GM21723 (cell line): ENCODE data around the gene AKTIP.
"Not testable (repeated sequence)": the region's sequence is repeated elsewhere in the genome, so short reads cannot be mapped to it uniquely, and the experiment has no call there.

ENCODE experiments used
- ATAC-seq: cut with Tn5 transposase; IDR thresholded peaks from one replicate; pipeline ENCODE4 v1.9.1; 2021; ENCODE audit warnings: mild to moderate bottlenecking, moderate library complexity; ENCODE audit not compliant: unreplicated experiment

The AKTIP gene

GRCh38 chr16:53502331-53503269, at the start of gene AKTIP:
AKTIP (minus strand) TSS chr16:53503209; CDS start chr16:53500259, 2,950 bp downstream.
- peak; percentile 39 for ATAC-seq

- ATAC-seq: peak; percentile 81
These were observed 47.1 kb upstream of the AKTIP start for GRCh38 chr16:53549970-53550690.

- ATAC-seq: no peak
These were observed 44.0 kb upstream of the AKTIP start for GRCh38 chr16:53546988-53547391.

- ATAC-seq: no peak
These were observed 42.4 kb upstream of the AKTIP start for GRCh38 chr16:53545433-53545832.

GRCh38 chr16:53542283-53542682, 39.3 kb upstream of the AKTIP start:
- ATAC-seq: no peak

GRCh38 chr16:53541326-53541725, 38.3 kb upstream of the AKTIP start:
- ATAC-seq: no peak

- ATAC-seq: not testable (repeated sequence)
These were observed 37.0 kb upstream of the AKTIP start for GRCh38 chr16:53539759-53540718.

- not testable (repeated sequence) for ATAC-seq
These were observed 36.3 kb upstream of the AKTIP start for GRCh38 chr16:53539346-53539745.

- no peak for ATAC-seq
These were observed 34.6 kb upstream of the AKTIP start for GRCh38 chr16:53537626-53538025.

GRCh38 chr16:53534206-53534605, 31.2 kb upstream of the AKTIP start:
- no peak for ATAC-seq

- ATAC-seq: no peak
These were observed 27.7 kb upstream of the AKTIP start for GRCh38 chr16:53530741-53531140.

GRCh38 chr16:53530046-53530445, 27.0 kb upstream of the AKTIP start:
- ATAC-seq: no peak

- ATAC-seq: no peak
These were observed 26.5 kb upstream of the AKTIP start for GRCh38 chr16:53529513-53529912.

- ATAC-seq: no peak
These were observed 25.8 kb upstream of the AKTIP start for GRCh38 chr16:53528797-53529196.

- ATAC-seq: no peak
These were observed 21.1 kb upstream of the AKTIP start for GRCh38 chr16:53523971-53524548.

- ATAC-seq: no peak
These were observed 20.3 kb upstream of the AKTIP start for GRCh38 chr16:53523126-53523804.

GRCh38 chr16:53519417-53520091, 16.5 kb upstream of the AKTIP start:
- no peak for ATAC-seq

- peak; percentile 98 for ATAC-seq
These were observed 15.8 kb upstream of the AKTIP start for GRCh38 chr16:53518550-53519416.
